GM18508 (cell line): ENCODE measurements around the gene DUSP10.

Experiments used
- ATAC-seq: cut with Tn5 transposase; IDR thresholded peaks from one replicate; pipeline ENCODE4 v1.9.1; 2021; ENCODE audit warnings: moderate number of reproducible peaks; ENCODE audit not compliant: insufficient read depth, unreplicated experiment

Gene DUSP10

DNA sequence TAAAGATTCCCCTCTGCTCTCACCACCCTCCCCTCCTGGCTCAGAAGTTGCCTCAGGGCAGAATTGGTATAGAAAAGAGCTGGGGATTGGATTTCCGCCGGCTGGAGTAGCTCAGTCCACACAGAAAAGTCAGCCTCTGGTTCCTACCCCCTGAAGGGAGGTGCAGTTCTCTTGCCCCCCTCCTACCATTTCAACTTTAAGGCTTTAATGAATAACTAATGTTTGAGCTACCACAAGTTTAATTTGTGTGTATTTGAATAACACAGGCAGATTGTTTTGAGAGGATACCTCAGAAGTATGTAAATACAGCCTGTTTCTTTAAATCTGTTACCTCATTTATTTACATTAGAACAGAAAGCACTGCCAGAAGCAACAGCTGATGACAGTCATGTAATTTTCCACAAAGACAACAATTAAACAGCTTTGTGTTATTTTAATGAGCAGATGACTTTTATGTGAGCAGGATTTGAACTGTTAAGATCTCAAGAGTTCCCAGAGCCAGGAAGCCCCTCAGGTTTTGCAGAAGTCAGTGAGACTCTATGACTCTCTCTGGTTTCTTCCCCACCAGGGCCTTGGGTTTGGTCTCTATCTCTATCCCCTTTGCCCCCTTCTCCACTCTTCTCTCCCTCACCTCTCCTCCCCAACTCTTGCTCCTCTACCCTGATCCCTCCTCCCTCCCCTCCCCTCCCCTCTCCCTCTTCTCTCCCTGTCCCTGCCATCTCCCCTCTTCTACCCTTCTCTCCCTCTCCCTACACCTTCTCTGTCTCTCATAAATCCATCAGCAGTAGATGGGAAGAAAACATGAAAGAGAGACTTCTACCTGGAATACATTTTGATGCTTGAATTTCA, 26.3 kb downstream of the DUSP10 start:
- no peak for ATAC-seq

DNA sequence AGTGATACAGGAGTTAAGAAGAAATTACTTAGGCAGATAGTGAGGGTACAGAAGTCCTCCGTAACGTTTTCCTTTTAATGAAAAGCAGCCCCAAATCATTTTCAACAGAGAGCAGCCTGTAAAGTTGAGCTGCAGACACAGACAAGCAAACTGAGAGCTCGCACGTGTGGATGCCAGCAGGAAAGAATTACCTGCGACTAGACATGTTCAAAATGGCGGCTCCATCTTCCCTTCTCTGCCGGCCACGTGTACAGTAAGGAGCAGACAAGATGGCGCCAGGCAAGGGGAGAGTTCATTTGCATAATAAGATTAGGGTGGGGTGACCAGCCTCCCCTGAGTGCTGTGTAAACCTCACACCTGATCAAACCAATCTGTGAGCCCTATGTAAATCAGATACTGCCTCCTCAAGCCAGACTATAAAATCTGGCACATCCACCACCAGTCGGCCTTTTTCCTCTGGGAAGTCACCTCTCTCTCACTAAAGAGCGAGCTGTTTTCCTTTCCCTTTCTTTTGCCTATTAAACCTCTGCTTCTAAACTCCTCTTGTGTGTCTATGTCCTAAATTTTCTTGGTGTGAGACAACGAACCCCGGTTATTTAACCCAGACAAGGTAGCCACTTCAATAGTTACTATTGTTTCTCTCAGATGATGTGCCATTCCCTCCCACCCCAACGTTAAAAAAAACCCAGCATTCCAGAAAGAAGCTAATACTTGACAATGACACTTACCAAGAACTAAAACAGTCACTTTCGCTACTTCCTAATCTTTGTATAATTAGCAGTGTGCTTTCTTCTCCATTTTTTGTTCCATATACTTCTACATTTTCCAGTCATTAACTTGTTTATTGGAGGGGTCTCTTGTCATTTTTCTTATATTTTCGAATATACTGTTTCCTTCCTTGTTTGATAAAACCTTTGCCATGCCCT, 27.4 kb downstream of the DUSP10 start:
- ATAC-seq = no peak

DNA sequence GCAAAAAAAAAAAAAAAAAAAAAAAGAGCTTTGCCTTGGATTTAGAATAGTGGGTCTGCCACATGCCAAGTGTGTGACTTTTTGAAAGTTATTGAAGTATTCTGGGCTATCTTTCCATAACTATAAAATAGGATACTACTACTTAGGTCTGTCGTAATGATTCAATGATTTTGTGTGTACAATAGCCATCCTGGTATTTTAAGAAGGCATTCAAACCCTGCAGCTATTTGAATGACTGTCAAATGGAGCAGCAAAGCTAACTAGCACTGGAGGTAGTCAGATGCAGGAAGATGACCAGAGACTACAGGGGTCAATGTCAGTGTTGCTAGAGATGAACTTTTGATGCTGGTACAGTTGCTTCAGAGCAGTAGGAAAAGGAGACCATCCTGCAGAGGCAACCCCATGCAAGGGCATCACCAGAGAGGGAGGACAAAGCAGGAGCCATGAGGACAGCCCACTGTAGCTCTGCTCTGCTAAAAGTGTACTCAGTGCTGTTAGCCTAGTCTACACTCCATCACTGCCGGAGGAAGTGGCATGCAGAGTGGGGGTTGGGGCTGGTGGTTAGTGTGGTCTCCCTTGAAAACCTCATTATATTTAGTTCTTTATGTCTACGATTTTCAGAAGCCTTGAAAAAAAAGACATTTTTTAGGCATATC, 29.0 kb downstream of the DUSP10 start:
- ATAC-seq = peak; percentile 40

DNA sequence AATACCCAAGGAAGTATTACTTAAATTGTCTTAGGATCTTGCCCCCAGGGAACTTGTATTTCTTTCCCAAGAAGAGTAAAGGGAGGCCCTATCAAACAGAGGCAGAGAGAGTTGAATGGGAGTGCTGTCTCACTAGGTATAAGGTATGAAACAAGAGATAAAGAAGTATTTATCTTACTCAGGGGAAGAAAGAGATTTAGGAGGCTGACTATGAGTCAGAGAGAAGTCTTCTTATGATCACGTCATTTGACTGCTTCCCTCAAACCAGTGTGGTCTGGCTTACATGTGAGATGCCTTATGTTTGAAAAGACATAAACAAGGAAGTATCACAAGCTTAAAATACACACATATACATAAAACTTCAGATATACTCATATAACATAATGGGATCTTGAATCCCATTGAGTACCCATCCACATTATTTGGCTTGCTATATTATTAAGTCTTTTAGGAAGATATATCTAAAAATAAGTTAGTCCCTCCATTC, 29.6 kb downstream of the DUSP10 start:
- peak; percentile 44 for ATAC-seq

DNA sequence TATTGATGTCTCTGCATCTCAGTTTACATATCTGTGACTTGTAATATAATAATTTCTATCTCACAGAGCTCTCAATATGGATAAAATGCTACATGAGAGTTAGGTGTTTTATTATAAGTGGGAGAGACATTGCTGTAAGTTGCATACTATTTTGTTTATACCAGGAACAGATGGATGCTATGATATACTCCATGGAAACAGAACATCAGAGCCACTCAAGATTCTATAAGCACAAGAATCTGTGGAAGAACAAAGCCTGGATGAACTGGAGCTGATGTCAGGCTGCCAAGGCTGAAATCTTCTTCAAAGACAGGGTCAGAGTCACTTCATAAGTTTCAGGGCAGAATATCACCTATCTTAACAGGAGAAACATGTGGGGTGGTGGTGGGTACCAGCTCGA, 30.2 kb downstream of the DUSP10 start:
- no peak for ATAC-seq

DNA sequence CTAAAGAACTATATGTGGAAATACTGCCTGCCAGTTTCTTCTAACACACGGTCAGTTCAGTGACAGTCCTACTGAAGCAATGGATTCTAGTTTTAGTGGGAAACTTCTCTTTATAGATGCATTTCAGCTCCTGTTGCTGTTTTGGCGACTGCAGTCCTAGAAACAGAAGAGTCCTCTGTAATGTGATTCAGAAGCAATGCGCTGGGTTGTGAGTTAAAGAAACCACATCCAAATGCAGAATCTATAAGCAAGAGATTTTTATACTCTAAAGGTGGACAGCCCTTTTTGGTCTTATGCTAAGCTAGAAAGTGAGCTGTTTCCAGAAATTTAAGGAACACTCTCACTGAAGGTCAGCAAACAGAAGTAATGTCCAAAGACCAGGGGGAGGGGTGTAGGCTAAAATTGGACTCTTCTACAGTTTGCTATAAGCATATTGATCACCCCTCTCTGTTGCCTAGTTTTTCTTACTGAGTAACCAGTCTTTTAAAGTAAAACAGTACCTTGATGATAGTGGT, 30.8 kb downstream of the DUSP10 start:
- ATAC-seq = no peak

DNA sequence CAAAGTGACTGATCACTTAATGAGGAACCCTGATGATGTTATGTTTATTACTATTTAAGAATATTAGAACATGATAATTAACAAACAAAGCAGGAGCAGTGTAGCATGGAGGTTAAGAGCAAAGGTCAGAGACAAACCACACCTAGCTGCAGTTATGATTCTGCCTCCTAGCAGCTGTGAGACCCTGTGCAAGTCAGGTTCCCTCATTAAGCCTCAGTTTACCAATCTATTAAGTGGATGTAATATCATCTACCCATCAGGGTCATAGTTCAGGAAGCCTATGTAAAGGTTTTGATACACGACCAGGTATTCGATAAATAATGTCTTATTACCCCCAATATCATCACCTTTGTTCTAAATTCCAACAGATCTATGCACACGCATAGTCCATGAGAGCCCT, 32.0 kb downstream of the DUSP10 start:
- ATAC-seq = no peak

DNA sequence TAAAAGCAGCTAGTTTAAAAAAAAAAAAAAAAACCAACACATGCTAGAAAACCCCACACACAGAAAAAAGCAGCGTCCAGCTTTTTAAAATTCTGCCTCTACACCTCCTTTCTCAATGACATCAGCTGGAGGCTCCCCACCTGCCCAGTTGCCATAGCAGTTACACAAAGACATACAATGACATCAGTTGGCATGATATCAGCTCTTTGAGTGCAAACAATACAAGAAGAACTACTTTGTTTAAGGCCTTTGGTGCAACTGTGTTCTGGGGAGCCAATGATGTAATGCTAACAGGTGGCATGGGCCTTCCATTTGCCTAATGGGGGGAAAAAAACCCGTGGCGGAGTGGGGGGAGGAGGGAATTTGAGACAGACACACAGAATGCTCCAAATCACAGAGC, 32.9 kb downstream of the DUSP10 start:
- peak; percentile 29 for ATAC-seq

DNA sequence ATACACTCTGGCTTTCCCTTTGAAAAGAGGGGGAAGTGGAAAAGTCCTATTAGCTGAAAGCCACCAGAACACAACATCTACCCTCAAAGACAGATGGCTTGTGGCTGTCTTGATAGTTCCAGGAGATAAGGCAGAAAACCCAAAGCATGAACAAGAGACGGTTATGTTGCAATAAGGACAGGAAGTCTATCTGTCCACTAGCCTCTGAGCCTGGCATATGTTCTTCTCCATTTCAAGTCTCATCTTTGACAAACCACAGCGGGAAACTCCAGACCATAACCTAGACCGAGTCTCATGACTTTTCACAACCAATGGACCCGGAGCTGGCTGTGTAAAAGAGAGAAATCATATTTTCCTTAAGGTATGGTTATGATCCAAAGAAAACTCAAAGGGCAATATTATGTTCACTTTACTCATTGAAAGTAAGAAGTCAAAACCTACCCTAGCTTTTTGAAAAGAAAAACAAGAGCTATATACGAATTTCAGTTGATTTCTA, 33.8 kb downstream of the DUSP10 start:
- peak; percentile 59 for ATAC-seq

DNA sequence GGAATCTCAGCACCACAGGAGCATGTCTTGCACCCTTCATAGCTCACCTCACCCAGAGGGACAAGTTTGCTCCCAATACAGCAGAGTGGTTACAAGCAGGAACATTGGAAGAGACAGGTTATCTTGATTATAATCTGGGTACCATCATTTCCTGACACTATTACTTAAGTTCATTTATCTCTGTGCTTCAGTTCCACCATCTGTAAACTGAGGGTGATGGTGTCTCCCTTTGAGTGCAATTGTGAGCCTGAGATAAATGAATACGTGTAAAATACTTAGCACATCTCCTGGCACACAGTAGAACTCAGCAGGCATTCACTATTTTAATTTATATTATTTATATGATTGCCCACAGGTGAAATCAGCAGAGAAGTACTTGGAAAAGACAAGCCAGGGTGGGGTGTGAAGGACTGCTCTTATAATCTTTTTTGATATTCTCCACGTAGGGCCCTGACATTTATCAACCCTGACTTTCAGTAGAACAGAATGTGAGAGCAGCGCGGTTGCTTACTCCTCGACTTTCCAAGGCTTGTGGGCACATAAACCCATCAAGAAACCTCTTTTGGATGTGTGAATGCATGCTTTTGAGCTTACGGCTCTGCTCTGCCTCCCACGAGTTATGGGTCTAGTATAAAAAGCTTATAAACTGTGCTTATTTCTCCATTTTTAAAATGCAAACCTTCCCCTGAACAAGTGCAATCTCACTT, 34.9 kb downstream of the DUSP10 start:
- ATAC-seq = no peak

DNA sequence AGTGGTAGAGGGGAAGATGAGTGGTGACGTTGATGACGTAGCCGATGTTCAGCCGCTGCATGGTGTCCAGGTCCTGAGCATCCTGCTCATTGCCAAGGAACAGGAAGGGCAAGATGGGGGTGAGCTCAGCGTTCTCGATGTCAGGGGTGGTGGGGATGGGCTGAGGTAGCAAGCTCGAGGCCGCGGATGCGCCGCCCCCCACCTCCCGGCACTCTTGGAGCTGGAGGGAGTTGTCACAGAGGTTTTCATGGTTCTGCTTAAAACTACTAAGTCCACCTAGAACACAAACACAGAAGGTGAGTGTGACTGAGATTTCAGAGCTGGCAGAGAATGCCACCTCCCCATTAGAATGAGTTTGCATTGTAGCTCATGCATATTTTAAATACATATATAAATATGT, 35.7 kb downstream of the DUSP10 start:
- ATAC-seq = no peak

DNA sequence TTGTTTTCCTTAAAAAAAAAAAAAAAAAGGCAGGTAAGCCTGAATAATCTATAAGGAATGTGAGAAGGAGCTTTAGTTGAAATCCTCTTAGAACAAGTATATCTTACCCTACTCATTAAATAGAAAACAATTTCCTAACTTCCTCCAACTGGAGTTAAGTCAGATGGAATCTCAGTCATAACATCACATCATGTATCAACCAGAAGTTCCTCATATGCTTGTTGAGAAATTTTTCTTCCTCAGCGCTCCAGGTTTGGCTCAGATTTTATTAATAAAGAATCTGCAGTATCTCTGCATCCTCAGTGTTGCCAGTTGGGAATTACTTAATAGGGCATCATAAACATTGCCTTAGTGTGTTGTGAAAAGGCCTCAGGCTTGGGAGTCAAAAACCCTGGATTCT, 37.6 kb downstream of the DUSP10 start:
- no peak for ATAC-seq

DNA sequence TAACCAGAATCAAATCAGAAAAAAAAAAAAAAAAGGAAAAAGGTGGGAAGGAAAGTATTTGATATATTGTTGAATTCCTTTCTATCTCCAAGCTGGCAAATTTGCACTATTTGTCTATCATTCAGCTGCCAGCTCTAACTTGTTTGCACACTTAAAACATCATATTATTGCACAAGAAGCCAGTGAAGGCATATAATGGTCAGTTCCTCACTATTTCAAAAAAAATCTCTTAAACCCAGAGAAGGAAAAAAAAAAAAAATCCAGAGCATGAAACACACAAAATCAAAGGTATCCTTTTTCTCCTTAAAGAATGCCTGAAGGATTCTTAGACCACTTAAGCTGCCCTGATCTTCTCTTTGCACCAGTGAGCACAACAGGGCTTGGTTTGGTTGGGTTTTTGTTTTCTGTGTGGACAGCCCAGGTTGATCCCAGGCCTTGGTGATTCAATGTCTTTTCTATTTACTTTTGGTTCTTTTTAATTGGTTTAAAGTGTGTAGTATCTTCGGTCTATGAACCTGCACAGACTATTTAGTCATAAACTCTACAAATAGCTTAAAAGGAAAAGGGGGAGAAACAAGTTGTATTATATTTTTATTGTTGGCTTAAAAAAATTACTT, 40.2 kb downstream of the DUSP10 start:
- no peak for ATAC-seq

DNA sequence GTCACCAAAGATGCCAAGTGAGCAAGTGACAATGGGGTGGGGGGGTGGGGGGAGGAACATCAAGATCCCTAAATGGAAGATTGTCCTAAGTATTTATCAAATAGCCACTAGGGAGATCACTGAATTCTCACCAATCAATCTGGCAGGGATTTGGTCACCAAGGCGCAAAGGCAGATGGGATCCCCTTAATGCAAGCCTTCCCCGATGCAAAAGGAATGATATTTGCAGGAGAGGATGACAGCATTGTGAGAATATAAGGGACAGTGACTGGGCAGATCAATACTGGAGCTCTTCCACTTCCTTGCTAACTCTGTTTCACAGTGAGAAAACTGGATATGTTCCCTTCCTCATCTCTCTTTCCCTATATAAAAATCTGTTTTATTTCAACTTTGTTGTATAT, 40.9 kb downstream of the DUSP10 start:
- no peak for ATAC-seq

DNA sequence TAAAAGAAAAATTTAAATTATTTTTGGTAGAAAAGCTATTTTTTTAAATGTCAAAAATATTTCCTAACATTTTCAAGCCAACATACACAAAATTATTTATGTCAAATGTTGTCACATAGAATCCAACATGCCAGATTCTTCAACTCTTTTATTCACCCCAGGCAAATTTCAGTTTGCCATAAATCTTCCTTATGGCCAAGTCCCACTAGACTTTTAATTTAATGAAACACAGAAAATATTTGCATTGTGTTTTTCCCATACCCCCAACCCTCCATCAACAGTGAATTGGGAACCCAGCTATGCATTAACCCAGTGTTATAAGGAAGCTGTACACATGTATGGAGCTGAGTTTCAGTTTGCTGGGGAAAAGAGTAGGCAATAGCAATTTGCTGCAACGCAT, 41.4 kb downstream of the DUSP10 start:
- ATAC-seq = no peak

DNA sequence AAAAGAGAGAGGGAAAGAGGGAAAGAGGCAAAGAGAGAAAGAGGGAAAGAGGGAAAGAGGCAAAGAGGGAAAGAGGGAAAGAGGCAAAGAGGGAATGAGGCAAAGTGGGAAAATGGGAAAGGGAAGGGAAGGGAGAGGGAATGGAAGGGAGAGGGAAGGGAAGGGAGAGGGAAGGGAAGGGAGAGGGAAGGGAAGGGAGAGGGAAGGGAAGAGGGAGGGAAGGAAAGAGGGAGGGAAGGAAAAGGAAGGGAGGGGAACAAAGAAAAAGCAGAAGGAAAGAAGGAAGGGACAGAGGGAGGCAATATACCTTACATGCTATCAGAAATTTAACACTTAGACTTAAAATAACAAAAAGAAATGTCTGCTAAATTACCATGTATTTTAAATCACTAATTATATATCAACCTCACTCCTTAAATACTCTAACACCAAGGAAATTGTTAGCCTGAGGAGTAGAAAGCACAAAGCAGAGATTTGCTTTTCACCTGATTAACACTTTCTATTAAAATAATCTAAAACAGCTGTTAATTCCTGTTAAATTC, 41.8 kb downstream of the DUSP10 start:
- no peak for ATAC-seq

DNA sequence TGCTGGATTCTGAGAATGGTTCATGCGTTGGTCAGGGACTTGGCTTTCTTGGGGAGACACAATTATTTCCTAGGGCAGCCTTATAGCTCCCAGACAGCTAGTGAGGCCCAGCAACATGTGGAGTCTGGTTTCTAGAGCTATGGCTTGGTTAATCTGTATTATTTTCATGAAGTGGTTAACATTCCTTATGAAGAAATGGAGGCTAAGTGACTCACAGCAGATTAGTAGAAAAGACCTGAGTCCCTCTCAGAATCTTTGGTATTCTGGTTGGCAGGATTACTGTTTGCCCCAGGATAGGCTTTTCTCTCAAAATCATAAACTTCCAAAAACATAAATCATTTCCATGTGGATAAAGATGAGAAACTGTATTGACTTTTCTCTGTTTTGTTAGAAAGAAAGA, 42.3 kb downstream of the DUSP10 start:
- ATAC-seq = no peak

DNA sequence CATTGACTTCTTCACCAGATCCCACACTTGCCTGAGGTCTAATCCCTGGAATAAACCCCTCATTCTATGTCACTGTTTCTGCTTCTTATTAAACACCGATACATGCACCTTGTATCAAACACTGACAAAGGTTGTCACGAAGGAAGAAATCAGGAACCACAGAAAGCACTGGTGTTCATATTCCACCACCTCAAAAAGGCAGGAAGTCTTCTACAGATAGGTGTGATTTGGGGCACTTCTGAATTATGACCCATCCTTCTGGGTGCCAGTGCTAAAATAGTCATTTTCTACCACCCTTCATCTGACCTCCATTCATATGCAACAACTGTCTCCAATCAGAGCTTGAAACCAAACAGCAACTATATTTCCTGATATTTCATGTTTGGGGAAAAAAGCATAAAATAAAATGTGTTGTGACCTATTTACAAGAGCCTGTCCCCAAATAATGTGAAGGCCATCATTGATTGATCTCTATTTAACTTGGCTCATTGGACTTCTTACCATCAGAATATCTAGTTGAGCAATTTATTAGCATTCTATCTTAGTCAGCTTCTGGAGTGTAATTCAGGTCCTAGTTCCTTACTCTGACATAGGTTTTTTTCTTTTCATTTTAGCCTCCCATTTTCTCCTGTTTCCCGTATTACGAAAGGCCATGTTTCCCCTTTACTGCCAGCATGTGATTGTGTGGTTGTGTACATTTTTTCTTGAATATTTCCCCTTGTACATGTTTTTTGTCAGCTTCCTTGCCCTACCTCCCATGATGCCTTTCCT, 43.1 kb downstream of the DUSP10 start:
- no peak for ATAC-seq
